ENCODE data around the gene TSHZ1.

The TSHZ1 gene

GRCh38 chr18:75330308-75330707, 119.7 kb downstream of the TSHZ1 start:
- no peak for DNase-seq (ENCODE audit: extremely low read depth in 1 of 2, low read depth in 1 of 2)

- DNase-seq (ENCODE audit: extremely low read depth in 1 of 2, low read depth in 1 of 2) = no peak
These were observed 124.3 kb downstream of the TSHZ1 start for GRCh38 chr18:75334869-75335268.

- DNase-seq (ENCODE audit: extremely low read depth in 1 of 2, low read depth in 1 of 2) = no peak
These were observed 124.9 kb downstream of the TSHZ1 start for GRCh38 chr18:75335511-75335910.

- DNase-seq (ENCODE audit: extremely low read depth in 1 of 2, low read depth in 1 of 2) = no peak
These were observed 126.2 kb downstream of the TSHZ1 start for GRCh38 chr18:75336767-75337166.

- DNase-seq (ENCODE audit: extremely low read depth in 1 of 2, low read depth in 1 of 2) = no peak
These were observed 126.8 kb downstream of the TSHZ1 start for GRCh38 chr18:75337348-75337747.

- no peak for DNase-seq (ENCODE audit: extremely low read depth in 1 of 2, low read depth in 1 of 2)
These were observed 128.0 kb downstream of the TSHZ1 start for GRCh38 chr18:75338631-75339030.
